Renal pelvis (tissue), 4 donors: ENCODE results near the gene PCDHA3. TPM values are rescaled to one million over a fixed set of nuclear protein-coding genes. Genes with fewer than 3 reads are reported as not detected.
A peak's percentile ranks its signal among the peaks of the same experiment; 100 is the strongest.
"Not testable (repeated sequence)": the region's sequence is repeated elsewhere in the genome, so short reads cannot be mapped to it uniquely, and the experiment has no call there.

Source experiments
- DNase-seq: peaks from one replicate; pipeline ENCODE4 v3.0.0-alpha.2; 2013
- polyA plus RNA-seq, 3 donors: library from polyadenylated mRNA; unstranded; fragments of 120-200 nt; gene quantifications; one replicate each; pipeline ENCODE4 v1.2.1, GENCODE V29; 2013; ENCODE audit not compliant: insufficient read length in 3 of 3

PCDHA3 gene
- polyA plus RNA-seq, 3 donors, result 0.33 to 0.40 (median 0.38) TPM

DNA sequence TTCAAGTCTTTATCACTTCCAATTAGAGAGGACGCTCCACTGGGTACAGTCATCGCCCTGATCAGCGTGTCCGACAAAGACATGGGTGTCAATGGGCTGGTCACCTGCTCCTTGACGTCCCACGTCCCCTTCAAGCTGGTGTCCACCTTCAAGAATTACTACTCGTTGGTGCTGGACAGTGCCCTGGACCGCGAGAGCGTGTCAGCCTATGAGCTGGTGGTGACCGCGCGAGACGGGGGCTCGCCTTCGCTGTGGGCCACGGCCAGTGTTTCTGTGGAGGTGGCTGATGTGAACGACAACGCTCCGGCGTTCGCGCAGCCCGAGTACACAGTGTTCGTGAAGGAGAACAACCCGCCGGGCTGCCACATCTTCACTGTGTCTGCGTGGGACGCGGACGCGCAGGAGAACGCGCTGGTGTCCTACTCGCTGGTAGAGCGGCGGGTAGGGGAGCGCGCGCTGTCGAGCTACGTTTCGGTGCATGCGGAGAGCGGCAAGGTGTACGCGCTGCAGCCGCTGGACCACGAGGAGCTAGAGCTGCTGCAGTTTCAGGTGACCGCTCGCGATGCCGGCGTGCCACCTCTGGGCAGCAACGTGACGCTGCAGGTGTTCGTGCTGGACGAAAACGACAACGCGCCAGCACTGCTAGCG is 7.5 kb downstream of the PCDHA3 start:
- DNase-seq, result not testable (repeated sequence)

DNA sequence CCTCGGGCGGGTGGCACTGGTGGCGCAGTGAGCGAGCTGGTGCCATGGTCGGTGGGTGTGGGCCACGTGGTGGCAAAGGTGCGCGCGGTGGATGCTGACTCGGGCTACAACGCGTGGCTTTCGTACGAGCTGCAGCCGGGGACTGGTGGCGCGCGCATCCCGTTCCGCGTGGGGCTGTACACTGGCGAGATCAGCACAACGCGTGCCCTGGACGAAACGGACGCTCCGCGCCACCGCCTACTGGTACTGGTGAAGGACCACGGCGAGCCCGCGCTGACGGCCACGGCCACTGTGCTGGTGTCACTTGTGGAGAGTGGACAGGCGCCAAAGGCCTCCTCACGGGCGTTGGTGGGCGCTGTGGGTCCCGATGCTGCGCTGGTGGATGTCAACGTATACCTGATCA is 8.0 kb downstream of the PCDHA3 start:
- DNase-seq, result no peak

DNA sequence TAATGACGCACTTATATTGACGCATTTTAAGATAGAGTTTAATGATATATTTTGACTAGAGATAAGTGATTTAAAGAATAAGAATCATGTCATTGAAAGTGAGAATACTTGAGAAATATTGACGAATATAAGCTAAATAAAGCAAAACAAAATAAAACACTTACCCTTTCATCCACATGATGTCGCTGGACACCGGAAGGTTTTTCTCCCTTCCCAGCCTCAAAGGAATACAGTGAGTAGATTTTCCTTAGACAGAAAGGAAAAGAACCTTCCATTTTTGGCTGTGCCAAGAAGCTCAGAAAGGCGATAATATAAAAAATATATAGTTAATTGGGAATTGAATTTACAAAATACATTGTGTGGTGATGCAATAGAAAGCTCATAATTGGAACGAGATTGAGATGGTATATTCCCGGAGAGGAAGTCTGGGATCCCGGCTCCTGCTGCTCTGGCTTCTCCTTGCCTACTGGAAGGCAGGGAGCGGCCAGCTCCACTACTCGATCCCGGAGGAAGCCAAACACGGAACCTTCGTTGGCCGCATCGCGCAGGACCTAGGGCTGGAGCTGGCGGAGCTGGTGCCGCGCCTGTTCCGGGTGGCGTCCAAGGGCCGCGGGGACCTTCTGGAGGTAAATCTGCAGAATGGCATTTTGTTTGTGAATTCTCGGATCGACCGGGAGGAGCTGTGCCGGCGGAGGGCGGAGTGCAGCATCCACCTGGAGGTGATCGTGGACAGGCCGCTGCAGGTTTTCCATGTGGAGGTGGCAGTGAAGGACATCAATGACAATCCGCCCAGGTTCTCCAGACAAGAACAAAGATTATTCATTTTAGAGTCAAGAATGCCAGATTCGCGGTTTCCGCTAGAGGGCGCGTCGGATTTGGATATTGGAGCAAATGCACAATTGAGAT is 20.8 kb downstream of the PCDHA3 start, which contains the start of gene PCDHA5:
PCDHA5 (plus strand) TSS at position 239 of the 906 bp plus-strand sequence.
- DNase-seq, result no peak

DNA sequence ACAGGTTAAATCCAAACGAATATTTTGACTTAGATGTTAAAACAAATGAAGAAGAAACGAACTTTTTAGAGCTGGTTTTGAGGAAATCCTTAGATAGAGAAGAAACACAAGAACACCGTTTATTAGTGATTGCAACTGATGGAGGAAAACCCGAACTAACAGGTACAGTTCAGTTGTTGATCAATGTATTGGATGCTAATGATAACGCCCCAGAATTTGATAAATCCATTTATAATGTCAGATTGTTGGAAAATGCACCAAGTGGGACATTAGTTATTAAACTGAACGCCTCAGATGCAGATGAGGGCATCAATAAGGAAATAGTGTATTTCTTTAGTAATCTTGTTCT is 21.4 kb downstream of the PCDHA3 start:
- DNase-seq, result no peak

DNA sequence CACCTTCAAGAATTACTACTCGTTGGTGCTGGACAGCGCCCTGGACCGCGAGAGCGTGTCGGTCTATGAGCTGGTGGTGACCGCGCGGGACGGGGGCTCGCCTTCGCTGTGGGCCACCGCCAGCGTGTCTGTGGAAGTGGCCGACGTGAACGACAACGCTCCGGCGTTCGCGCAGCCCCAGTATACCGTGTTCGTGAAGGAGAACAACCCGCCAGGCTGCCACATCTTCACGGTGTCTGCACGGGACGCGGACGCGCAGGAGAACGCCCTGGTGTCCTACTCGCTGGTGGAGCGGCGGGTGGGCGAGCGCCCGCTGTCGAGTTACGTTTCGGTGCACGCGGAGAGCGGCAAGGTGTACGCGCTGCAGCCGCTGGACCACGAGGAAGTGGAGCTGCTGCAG is 22.1 kb downstream of the PCDHA3 start:
- DNase-seq, result not testable (repeated sequence)

DNA sequence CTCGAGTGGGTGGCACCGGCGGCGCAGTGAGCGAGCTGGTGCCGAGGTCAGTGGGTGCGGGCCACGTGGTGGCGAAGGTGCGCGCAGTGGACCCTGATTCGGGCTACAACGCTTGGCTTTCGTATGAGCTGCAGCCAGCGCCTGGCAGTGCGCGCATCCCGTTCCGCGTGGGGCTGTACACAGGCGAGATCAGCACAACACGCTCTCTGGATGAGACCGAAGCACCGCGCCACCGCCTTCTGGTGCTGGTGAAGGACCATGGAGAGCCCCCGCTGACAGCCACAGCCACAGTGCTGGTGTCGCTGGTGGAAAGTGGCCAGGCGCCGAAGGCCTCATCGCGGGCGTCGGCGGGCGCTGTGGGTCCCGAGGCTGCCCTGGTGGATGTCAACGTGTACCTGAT is 22.6 kb downstream of the PCDHA3 start:
- no peak for DNase-seq

DNA sequence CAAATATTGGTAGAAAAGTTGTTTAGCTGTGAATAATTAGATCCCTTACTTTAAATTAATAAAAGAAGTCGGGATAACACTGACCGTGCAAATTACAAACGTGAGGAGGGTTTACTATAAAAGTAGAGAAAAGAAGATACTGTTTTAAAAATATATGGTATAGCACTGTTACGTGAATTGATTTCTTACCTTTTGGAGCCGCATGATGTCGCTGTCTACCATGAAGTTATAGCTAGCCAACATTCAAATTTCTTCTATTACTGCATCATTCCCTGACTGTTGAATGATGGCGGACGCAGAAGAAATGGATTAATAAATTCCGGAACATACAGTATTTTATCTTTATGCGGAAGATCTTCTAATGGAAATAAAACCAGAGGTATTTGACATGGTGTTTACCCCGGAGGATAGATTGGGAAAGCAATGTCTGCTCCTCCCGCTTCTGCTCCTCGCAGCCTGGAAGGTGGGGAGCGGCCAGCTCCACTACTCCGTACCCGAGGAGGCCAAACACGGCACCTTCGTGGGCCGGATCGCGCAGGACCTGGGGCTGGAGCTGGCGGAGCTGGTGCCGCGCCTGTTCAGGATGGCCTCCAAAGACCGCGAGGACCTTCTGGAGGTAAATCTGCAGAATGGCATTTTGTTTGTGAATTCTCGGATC is 27.0 kb downstream of the PCDHA3 start, which contains the start of gene PCDHA6:
PCDHA6 (plus strand) TSS at position 257 of the 658 bp plus-strand sequence; CDS start at position 389, 132 bp downstream.
- no peak for DNase-seq

DNA sequence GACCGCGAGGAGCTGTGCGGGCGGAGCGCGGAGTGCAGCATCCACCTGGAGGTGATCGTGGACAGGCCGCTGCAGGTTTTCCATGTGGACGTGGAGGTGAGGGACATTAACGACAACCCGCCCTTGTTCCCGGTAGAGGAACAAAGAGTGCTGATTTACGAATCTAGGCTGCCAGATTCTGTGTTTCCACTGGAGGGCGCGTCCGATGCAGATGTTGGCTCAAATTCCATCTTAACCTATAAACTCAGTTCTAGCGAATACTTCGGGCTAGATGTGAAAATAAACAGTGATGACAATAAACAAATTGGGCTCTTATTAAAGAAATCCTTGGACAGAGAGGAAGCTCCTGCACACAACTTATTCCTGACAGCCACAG is 27.5 kb downstream of the PCDHA3 start:
- no peak for DNase-seq

DNA sequence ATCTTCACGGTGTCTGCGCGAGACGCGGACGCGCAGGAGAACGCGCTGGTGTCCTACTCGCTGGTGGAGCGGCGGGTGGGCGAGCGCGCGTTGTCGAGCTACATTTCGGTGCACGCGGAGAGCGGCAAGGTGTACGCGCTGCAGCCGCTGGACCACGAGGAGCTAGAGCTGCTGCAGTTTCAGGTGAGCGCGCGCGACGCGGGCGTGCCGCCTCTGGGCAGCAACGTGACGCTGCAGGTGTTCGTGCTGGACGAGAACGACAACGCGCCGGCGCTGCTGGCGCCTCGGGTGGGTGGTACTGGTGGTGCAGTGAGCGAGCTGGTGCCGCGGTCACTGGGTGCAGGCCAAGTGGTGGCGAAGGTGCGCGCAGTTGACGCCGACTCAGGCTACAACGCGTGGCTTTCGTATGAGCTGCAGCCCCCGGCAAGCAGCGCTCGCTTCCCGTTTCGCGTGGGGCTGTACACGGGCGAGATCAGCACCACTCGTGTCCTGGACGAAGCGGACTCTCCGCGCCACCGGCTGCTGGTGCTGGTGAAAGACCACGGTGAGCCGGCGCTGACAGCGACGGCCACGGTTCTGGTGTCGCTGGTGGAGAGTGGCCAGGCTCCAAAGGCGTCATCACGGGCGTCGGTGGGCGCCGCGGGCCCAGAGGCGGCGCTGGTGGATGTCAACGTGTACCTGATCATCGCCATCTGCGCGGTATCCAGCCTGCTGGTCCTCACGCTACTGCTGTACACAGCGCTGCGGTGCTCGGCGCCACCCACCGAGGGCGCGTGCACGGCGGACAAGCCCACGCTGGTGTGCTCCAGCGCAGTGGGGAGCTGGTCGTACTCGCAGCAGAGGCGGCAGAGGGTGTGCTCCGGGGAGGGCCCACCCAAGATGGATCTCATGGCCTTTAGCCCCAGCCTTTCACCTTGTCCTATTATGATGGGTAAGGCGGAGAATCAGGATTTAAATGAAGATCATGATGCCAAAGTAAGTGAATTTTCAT is 28.9 kb downstream of the PCDHA3 start:
- DNase-seq, result not testable (repeated sequence)

DNA sequence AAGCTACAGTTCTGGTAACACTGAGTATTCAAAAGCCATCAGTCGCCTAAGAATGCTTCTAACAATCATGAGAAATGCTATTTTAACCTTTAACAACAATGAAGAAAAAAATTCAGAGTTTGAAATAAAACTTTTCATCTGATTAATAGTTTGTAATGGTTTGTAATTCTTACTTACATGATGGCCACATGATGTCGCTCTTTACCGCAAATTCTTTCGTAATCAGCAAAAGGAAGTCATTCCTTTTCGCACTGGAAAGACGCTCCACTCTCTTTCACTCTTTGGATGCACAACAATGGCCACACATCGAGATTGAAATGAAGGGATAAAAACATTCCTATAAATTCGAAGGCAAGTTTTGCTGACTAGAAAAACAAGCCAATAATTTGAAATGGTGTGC is 33.1 kb downstream of the PCDHA3 start, which contains the start of gene PCDHA7:
PCDHA7 (plus strand) TSS at position 277 of the 400 bp plus-strand sequence; CDS start at position 392, 115 bp downstream.
- DNase-seq, result peak; percentile 2

DNA sequence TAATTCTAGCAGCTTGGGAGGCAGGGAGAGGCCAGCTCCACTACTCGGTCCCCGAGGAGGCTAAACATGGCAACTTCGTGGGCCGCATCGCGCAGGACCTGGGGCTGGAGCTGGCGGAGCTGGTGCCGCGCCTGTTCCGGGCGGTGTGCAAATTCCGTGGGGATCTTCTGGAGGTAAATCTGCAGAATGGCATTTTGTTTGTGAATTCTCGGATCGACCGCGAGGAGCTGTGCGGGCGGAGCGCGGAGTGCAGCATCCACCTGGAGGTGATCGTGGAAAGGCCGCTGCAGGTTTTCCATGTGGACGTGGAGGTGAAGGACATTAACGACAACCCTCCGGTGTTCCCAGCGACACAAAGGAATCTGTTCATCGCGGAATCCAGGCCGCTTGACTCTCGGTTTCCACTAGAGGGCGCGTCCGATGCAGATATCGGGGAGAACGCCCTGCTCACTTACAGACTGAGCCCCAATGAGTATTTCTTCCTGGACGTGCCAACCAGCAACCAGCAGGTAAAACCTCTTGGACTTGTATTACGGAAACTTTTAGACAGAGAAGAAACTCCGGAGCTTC is 33.7 kb downstream of the PCDHA3 start:
- not testable (repeated sequence) for DNase-seq

DNA sequence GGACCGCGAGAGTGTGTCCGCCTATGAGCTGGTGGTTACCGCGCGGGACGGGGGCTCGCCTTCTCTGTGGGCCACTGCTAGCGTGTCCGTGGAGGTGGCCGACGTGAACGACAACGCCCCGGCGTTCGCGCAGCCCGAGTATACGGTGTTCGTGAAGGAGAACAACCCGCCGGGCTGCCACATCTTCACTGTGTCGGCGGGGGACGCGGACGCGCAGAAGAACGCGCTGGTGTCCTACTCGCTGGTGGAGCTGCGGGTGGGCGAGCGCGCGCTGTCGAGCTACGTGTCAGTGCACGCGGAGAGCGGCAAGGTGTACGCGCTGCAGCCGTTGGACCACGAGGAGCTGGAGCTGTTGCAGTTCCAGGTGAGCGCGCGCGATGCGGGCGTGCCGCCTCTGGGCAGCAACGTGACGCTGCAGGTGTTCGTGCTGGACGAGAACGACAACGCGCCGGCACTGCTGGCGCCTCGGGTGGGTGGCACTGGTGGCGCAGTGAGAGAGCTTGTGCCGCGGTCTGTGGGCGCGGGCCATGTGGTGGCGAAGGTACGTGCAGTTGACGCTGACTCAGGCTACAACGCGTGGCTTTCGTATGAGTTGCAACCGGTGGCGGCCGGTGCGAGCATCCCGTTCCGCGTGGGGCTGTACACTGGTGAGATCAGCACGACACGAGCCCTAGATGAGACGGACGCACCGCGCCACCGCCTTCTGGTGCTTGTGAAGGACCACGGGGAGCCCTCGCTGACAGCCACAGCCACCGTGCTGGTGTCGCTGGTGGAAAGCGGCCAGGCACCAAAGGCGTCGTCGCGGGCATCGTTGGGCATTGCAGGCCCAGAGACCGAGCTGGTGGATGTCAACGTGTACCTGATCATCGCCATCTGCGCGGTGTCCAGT is 35.0 kb downstream of the PCDHA3 start:
- no peak for DNase-seq

DNA sequence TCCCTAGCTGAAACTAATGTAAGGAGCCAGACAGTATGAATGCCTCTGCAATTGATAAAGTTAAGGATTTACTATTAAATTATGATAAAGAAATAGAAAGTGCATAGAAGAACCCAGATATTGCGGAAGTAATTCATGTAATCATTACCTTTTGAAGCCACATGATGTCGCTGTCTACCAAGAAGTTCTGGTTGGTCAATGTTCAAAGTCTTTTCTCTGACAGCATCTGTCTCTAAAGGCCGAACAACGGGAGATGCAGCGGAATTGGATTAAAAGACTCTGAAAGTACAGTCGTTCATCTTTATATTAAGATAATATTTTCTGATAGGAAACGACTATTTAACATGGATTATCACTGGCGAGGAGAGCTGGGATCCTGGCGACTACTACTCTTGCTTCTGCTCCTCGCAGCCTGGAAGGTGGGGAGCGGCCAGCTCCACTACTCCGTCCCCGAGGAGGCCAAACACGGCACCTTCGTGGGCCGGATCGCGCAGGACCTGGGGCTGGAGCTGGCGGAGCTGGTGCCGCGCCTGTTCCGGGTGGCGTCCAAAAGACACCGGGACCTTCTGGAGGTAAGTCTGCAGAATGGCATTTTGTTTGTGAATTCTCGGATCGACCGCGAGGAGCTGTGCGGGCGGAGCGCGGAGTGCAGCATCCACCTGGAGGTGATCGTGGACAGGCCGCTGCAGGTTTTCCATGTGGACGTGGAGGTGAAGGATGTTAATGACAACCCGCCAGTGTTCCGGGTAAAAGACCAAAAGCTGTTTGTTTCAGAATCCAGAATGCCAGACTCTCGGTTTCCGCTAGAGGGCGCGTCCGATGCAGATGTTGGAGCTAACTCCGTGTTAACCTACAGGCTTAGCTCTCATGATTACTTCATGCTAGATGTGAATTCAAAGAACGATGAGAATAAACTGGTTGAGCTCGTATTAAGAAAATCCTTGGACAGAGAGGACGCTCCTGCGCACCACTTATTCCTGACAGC is 40.4 kb downstream of the PCDHA3 start, which contains the start of gene PCDHA8:
PCDHA8 (plus strand) TSS at position 210 of the 985 bp plus-strand sequence; CDS start at position 345, 135 bp downstream.
- no peak for DNase-seq

DNA sequence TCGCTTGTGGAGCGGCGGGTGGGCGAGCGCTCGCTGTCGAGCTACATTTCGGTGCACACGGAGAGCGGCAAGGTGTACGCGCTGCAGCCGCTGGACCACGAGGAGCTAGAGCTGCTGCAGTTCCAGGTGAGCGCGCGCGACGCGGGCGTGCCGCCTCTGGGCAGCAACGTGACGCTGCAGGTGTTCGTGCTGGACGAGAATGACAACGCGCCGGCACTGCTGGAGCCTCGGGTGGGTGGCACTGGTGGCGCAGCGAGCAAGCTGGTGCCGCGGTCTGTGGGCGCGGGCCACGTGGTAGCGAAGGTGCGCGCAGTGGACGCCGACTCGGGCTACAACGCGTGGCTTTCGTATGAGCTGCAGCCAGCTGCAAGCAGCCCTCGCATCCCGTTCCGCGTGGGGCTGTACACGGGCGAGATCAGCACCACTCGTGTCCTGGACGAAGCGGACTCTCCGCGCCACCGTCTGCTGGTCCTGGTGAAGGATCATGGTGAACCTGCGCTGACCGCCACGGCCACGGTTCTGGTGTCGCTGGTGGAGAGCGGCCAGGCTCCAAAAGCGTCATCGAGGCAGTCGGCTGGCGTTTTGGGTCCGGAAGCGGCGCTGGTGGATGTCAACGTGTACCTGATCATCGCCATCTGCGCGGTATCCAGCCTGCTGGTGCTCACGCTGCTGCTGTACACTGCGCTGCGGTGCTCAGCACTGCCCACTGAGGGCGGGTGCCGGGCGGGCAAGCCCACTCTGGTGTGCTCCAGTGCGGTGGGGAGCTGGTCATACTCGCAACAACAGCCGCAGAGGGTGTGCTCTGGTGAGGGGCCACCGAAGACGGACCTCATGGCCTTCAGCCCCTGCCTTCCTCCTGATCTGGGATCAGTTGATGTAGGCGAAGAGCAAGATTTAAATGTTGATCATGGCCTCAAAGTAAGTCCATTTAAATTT is 42.2 kb downstream of the PCDHA3 start:
- DNase-seq, result no peak

DNA sequence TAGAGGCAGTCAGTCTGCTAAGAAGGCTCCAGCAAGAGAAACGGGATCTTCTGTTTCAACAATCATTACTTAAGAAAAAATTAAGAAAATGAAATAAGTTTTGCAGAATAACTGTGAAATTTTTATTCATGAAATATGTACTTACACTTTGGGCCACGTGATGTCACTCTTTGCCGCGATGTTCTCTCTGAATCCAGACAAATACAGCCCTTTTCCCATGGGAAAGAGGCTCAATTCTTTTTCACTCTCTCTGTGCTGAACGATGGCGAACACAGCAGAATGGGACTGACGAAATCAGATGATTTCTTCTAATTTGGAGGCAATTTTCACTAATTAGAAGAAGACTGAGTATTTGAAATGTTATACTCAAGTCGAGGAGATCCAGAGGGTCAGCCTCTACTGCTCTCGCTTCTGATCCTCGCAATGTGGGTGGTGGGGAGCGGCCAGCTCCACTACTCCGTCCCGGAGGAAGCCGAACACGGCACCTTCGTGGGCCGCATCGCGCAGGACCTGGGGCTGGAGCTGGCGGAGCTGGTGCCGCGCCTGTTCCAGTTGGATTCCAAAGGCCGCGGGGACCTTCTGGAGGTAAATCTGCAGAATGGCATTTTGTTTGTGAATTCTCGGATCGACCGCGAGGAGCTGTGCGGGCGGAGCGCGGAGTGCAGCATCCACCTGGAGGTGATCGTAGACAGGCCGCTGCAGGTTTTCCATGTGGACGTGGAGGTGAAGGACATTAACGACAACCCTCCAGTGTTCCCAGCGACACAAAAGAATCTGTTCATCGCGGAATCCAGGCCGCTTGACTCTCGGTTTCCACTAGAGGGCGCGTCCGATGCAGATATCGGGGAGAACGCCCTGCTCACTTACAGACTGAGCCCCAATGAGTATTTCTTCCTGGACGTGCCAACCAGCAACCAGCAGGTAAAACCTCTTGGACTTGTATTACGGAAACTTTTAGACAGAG is 47.6 kb downstream of the PCDHA3 start, which contains the start of gene PCDHA9:
PCDHA9 (plus strand) TSS at position 244 of the 964 bp plus-strand sequence; CDS start at position 358, 114 bp downstream.
- not testable (repeated sequence) for DNase-seq
